HL-60 (cell line): ENCODE data around the gene RNF5.
"Not testable (repeated sequence)": the region's sequence is repeated elsewhere in the genome, so short reads cannot be mapped to it uniquely, and the experiment has no call there.

ENCODE experiments used
- DNase-seq, 2 experiments: peaks; one replicate each; pipeline ENCODE4 v3.0.0-alpha.2; 2010 to 2020; ENCODE audit warnings: low read depth in 1 of 2, low spot score in 1 of 2
- H3K27ac ChIP-seq: fragments of 250-450 bp; sonication (Bioruptor Pico); replicated peaks from 2 replicates; pipeline ENCODE4 v1.5.1; 2020; ENCODE audit warnings: mild to moderate bottlenecking, moderate library complexity
- H3K27me3 ChIP-seq: fragments of 250-450 bp; sonication (Bioruptor Pico); 2 replicates; pipeline ENCODE4 v1.5.1; 2021; ENCODE audit warnings: mild to moderate bottlenecking, moderate library complexity; ENCODE audit not compliant: insufficient read depth, poor library complexity, severe bottlenecking
- H3K4me3 ChIP-seq: replicated peaks from 2 replicates; pipeline ENCODE4 v1.5.1; 2011; ENCODE audit warnings: mild to moderate bottlenecking, control low read depth, low read length; ENCODE audit not compliant: insufficient read depth
- CTCF ChIP-seq: IDR thresholded peaks from one replicate; pipeline ENCODE4 v1.5.1; 2011; ENCODE audit warnings: low read length, control low read depth, inconsistent platforms; ENCODE audit not compliant: insufficient read depth
- GABPA ChIP-seq: IDR thresholded peaks from 2 replicates; pipeline ENCODE4 v1.6.1; 2012; ENCODE audit warnings: low read depth
- POLR2AphosphoS5 ChIP-seq: IDR thresholded peaks from 2 replicates; pipeline ENCODE4 v1.6.1; 2012; ENCODE audit warnings: low read depth
- SPI1 ChIP-seq: IDR thresholded peaks from 2 replicates; pipeline ENCODE4 v1.6.1; 2012; ENCODE audit warnings: low read depth, mild to moderate bottlenecking, borderline replicate concordance
- TF ChIP-seq, protein P1 (sequence below): IDR thresholded peaks from 2 replicates; pipeline ENCODE4 v1.6.1; 2012; ENCODE audit warnings: low read depth; ENCODE audit not compliant: insufficient replicate concordance

Gene RNF5

GRCh38 chr6:32191696-32192607 lies 13.7 kb downstream of the RNF5 start:
- Histone ChIP-seq H3K27me3 (no peaks in the 10 kb centered on the region), H3K4me3 (peak overlapping the region; percentile 71), H3K27ac (peak overlapping the region; percentile 95)
- DNase-seq, result no peak
- TF ChIP-seq GABPA (no peak), SPI1 (no peak), POLR2AphosphoS5 (no peak), CTCF (no peak)
- TF ChIP-seq, protein P1, sequence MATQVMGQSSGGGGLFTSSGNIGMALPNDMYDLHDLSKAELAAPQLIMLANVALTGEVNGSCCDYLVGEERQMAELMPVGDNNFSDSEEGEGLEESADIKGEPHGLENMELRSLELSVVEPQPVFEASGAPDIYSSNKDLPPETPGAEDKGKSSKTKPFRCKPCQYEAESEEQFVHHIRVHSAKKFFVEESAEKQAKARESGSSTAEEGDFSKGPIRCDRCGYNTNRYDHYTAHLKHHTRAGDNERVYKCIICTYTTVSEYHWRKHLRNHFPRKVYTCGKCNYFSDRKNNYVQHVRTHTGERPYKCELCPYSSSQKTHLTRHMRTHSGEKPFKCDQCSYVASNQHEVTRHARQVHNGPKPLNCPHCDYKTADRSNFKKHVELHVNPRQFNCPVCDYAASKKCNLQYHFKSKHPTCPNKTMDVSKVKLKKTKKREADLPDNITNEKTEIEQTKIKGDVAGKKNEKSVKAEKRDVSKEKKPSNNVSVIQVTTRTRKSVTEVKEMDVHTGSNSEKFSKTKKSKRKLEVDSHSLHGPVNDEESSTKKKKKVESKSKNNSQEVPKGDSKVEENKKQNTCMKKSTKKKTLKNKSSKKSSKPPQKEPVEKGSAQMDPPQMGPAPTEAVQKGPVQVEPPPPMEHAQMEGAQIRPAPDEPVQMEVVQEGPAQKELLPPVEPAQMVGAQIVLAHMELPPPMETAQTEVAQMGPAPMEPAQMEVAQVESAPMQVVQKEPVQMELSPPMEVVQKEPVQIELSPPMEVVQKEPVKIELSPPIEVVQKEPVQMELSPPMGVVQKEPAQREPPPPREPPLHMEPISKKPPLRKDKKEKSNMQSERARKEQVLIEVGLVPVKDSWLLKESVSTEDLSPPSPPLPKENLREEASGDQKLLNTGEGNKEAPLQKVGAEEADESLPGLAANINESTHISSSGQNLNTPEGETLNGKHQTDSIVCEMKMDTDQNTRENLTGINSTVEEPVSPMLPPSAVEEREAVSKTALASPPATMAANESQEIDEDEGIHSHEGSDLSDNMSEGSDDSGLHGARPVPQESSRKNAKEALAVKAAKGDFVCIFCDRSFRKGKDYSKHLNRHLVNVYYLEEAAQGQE, result no peak

GRCh38 chr6:32192608-32193039 lies 14.4 kb downstream of the RNF5 start, which contains the start of gene GPSM3:
Gene GPSM3 (minus strand): TSS chr6:32192643. CDS start chr6:32192513, 130 bp downstream.
- DNase-seq, result peak; percentile 88 to 90
- Histone ChIP-seq H3K27me3 (no peaks in the 10 kb centered on the region), H3K4me3 (peak within 1 kb of the TSS; percentile 71), H3K27ac (peak within 1 kb of the TSS; percentile 95)
- TF ChIP-seq SPI1, result peak; percentile 77; the same call in 1 of the 2 replicates
- TF ChIP-seq GABPA, result peak; percentile 83
- no peak for TF ChIP-seq CTCF
- TF ChIP-seq POLR2AphosphoS5, result peak; percentile 83
- TF ChIP-seq, protein P1, result peak; percentile 61

- peak overlapping the region; percentile 95 for H3K27ac ChIP-seq
- not testable (repeated sequence) for DNase-seq
- H3K4me3 ChIP-seq, result peak overlapping the region; percentile 71
These were observed 14.9 kb downstream of the RNF5 start for GRCh38 chr6:32193096-32193495.

GRCh38 chr6:32194388-32194787 lies 16.2 kb downstream of the RNF5 start:
- TF ChIP-seq CTCF, result no peak
- DNase-seq, result no peak
- Histone ChIP-seq H3K27me3 (no peaks in the 10 kb centered on the region), H3K4me3 (no peak overlapping the region), H3K27ac (peak overlapping the region; percentile 95; the same call in 1 of the 2 replicates)

More at GRCh38 chr6:32193096-32193495, 14.9 kb downstream of the RNF5 start:
- not testable (repeated sequence) for H3K27me3 ChIP-seq
